Caco-2 (cell line): ENCODE measurements around the gene LARP4B. TPM values are rescaled to one million over a fixed set of nuclear protein-coding genes. Genes with fewer than 3 reads are reported as not detected.

Experiments
- BruUV-seq: library from RNA; stranded (reverse); fragments of 400-500 nt; replicated peaks from 2 replicates; lab custom pipeline; 2021; lab: Mats Ljungman, UMichigan
- CTCF ChIA-PET: fragments of 300-600 bp; sonication (Branson Sonifier 250); formaldehyde crosslinking; loops from one replicate; lab custom pipeline; 2022; ENCODE audit warnings: antibody characterized with exemption; lab: Charles Lee
- POLR2A ChIA-PET: fragments of 300-600 bp; sonication (Branson Sonifier 250); formaldehyde crosslinking; loops from one replicate; lab custom pipeline; 2022; ENCODE audit warnings: antibody characterized with exemption; lab: Charles Lee
- DNase-seq, 2 experiments: peaks; one replicate each; pipeline versions ENCODE4 v3.0.0 to v3.0.0-alpha.2; 2020 to 2022
- H3K27me3 ChIP-seq: replicated peaks from 2 replicates; pipeline ENCODE4 v1.6.0; 2011; ENCODE audit warnings: low read length; ENCODE audit not compliant: control insufficient read depth, insufficient read depth
- H3K36me3 ChIP-seq: 2 replicates; pipeline ENCODE4 v1.5.1; 2011; ENCODE audit warnings: low read length; ENCODE audit not compliant: control insufficient read depth, insufficient read depth
- H3K4me1 ChIP-seq: fragments of 250-450 bp; sonication (Bioruptor Pico); 2 replicates; pipeline ENCODE4 v1.5.1; 2020; ENCODE audit warnings: mild to moderate bottlenecking
- H3K4me3 ChIP-seq: 2 replicates; pipeline ENCODE4 v1.5.1; 2011; ENCODE audit warnings: low read depth, mild to moderate bottlenecking, control low read depth, low read length
- H3K9me3 ChIP-seq: fragments of 250-450 bp; sonication (Bioruptor Pico); 2 replicates; pipeline ENCODE4 v1.5.1; 2020; ENCODE audit warnings: mild to moderate bottlenecking, moderate library complexity
- H3K27ac Mint-ChIP-seq: one replicate; pipeline ENCODE4 v1.8.0; 2022; ENCODE audit warnings: mixed read lengths; ENCODE audit not compliant: unreplicated experiment
- H3K27me3 Mint-ChIP-seq: one replicate; pipeline ENCODE4 v1.8.0; 2022; ENCODE audit warnings: mixed read lengths; ENCODE audit not compliant: insufficient read depth, unreplicated experiment
- H3K36me3 Mint-ChIP-seq: one replicate; pipeline ENCODE4 v1.8.0; 2022; ENCODE audit warnings: mild to moderate bottlenecking, mixed read lengths; ENCODE audit not compliant: insufficient read depth, unreplicated experiment
- H3K4me1 Mint-ChIP-seq: one replicate; pipeline ENCODE4 v1.8.0; 2022; ENCODE audit warnings: low read depth, mixed read lengths; ENCODE audit not compliant: unreplicated experiment
- H3K4me3 Mint-ChIP-seq: one replicate; pipeline ENCODE4 v1.8.0; 2022; ENCODE audit warnings: mild to moderate bottlenecking, moderate library complexity, mixed read lengths; ENCODE audit not compliant: unreplicated experiment
- H3K9me3 Mint-ChIP-seq: one replicate; pipeline ENCODE4 v1.8.0; 2022; ENCODE audit warnings: mixed read lengths; ENCODE audit not compliant: unreplicated experiment
- CTCF ChIP-seq, 2 experiments: fragments of 200-600 bp in 1 of 2; IDR thresholded peaks; 1 replicate in 1 of 2; 2 replicates in 1 of 2; pipeline versions ENCODE4 v1.5.1 to v1.8.0; 2011 to 2022; ENCODE audit warnings: antibody characterized with exemption in 1 of 2, control low read depth in 1 of 2, inconsistent platforms in 1 of 2, low read depth in 1 of 2, low read length in 1 of 2, mild to moderate bottlenecking in 1 of 2, moderate library complexity in 1 of 2; ENCODE audit not compliant: insufficient read depth in 1 of 2, severe bottlenecking in 1 of 2, unreplicated experiment in 1 of 2
- intact Hi-C: fragments of 100-400 bp; cut with micrococcal nuclease; formaldehyde crosslinking; loops from one replicate; pipeline ENCODE4 v1.10.0; 2022; ENCODE audit not compliant: unreplicated experiment
- total RNA-seq: library from RNA; stranded (reverse); gene quantifications from 2 replicates; pipeline ENCODE4 v1.2.3, GENCODE V29; 2022

LARP4B gene
- total RNA-seq, 1 experiment from 2014 or later: 235 TPM

DNA sequence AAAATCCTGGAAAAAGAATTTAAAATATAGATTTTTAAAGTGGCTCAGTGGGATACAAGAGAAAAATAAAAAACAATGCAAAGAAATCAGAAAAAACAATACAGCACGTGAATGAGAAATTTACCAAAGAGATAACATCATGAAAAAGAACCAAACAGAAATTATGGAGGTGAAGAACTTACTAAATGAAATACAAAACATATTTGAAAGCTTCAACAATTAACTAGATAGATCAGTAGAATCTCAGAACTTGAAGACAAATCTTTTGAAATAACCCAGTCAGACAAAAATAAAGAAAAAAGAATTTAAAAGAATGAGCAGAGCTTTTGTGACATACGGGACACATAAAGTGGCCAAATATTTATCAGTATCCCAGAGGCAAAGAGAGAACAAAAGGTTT lies 170.9 kb downstream of the LARP4B start:
- DNase-seq: no peak
- peaks cover 52% of the 10 kb centered on the region for H3K9me3 Mint-ChIP-seq
- BruUV-seq: no TSS peak
- ChIA-PET POLR2A (no interaction called here), CTCF (no interaction called here)
- peaks cover 4% of the 10 kb centered on the region for H3K27me3 Mint-ChIP-seq
- Histone ChIP-seq H3K4me1 (no peaks in the 10 kb centered on the region), H3K9me3 (peaks cover 28% of the 10 kb centered on the region), H3K27me3 (no peaks in the 10 kb centered on the region; the same call in 1 of the 2 replicates), H3K4me3 (no peak overlapping the region), H3K36me3 (no peaks in the 10 kb centered on the region)
- no peak overlapping the region for H3K27ac Mint-ChIP-seq
- peaks cover 7% of the 10 kb centered on the region for H3K4me1 Mint-ChIP-seq
- no peak for TF ChIP-seq CTCF (IDR thresholded peaks at IDR 0.05; ENCODE audit: insufficient read depth in 1 of 2, low read depth in 1 of 2, low read length in 1 of 2, severe bottlenecking in 1 of 2, unreplicated experiment in 1 of 2)
- H3K4me3 Mint-ChIP-seq: no peak overlapping the region
- no peaks in the 10 kb centered on the region for H3K36me3 Mint-ChIP-seq
- intact Hi-C loops: no loop called here

DNA sequence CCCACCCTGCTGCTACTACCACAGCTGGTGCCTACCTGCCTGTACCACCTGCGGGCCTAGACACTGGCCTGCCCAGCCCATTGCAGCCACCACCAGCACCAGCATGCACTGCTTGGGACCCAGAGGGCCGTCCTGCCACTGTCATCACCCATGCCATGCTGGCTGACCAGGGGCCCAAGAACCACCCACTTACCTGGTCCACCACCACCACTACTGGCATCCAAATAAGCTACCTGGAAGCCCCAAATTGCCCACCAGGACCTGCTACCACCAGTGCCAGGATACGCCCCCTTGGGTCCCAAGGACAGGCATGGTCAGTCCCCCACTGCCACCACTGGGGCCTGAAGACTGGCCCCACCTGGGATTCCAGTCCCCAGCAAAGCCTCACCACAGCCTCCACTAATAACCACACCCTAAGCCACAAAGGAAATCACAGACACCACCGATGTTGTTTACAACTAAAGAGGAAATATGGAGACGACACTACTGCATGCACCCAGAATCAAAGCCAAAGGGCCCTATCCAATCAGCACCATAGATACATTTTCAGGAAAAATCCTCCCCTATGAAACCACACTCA lies 171.5 kb downstream of the LARP4B start:
- Histone ChIP-seq H3K27me3 (no peaks in the 10 kb centered on the region; the same call in 1 of the 2 replicates), H3K4me1 (no peaks in the 10 kb centered on the region), H3K4me3 (no peak overlapping the region), H3K9me3 (peaks cover 28% of the 10 kb centered on the region), H3K36me3 (no peaks in the 10 kb centered on the region)
- H3K27me3 Mint-ChIP-seq: peaks cover 4% of the 10 kb centered on the region
- DNase-seq: no peak
- POLR2A ChIA-PET: no interaction called here
- H3K27ac Mint-ChIP-seq: no peak overlapping the region
- no TSS peak for BruUV-seq
- peaks cover 7% of the 10 kb centered on the region for H3K4me1 Mint-ChIP-seq
- intact Hi-C loops: no loop called here
- H3K36me3 Mint-ChIP-seq: no peaks in the 10 kb centered on the region
- no peak for TF ChIP-seq CTCF (IDR thresholded peaks at IDR 0.05; ENCODE audit: insufficient read depth in 1 of 2, low read depth in 1 of 2, low read length in 1 of 2, severe bottlenecking in 1 of 2, unreplicated experiment in 1 of 2)
- H3K9me3 Mint-ChIP-seq: peaks cover 52% of the 10 kb centered on the region
- H3K4me3 Mint-ChIP-seq: no peak overlapping the region
- CTCF ChIA-PET: no interaction called here

Other genes starting within 250 kb of the LARP4B start
- 11.2 and 11.4 TPM in 2 replicates for gene DIP2C, start 242.0 kb downstream of the LARP4B start, total RNA-seq
- 175 and 202 TPM in 2 replicates for gene GTPBP4, start 56.7 kb upstream of the LARP4B start, total RNA-seq
- not detected in 2 replicates for gene IDI2, start 94.2 kb upstream of the LARP4B start, total RNA-seq
- gene IDI1, start 117.4 kb upstream of the LARP4B start, total RNA-seq: 121 and 133 TPM in 2 replicates
- 20.6 and 22.9 TPM in 2 replicates for gene WDR37, start 124.7 kb upstream of the LARP4B start, total RNA-seq